ENCODE results near the gene SLC25A2.

- no peak for TF ChIP-seq CTCF (IDR thresholded peaks at IDR 0.05)
- no peak for TF ChIP-seq POLR2A (IDR thresholded peaks at IDR 0.05)
These were observed 24.4 kb upstream of the SLC25A2 start for GRCh38 chr5:141328231-141328630.

All from upper lobe of left lung (tissue), 4 donors.